HG03521 (cell line): ENCODE results near the gene NTRK3.
"Not testable (repeated sequence)": the region's sequence is repeated elsewhere in the genome, so short reads cannot be mapped to it uniquely, and the experiment has no call there.

Experiments used
- ATAC-seq: cut with Tn5 transposase; IDR thresholded peaks from one replicate; pipeline ENCODE4 v1.9.1; 2021; ENCODE audit warnings: mild to moderate bottlenecking, moderate library complexity; ENCODE audit not compliant: unreplicated experiment

The NTRK3 gene

DNA sequence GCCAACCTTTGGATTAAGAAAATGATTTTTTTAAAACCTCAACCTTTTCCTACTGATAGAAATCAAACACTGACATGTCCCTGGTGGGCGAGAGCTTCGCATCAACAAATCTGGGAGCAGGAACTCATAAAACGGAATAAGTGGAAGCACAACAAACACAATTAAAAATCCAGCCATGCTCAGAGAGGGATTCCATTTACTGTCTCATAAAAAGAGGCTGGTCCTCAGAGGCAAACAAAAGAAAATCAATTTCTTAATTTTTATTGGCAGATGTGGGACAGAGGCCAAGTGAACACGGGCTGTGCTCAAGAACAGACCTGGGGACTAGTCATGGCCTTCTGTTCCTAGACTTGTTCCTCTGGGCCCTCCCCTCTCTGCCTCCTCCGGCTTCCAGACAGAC lies 214.5 kb downstream of the NTRK3 start:
- no peak for ATAC-seq

GRCh38 chr15:88040516-88040915 lies 216.0 kb downstream of the NTRK3 start:
- ATAC-seq: no peak

- no peak for ATAC-seq
Measured at GRCh38 chr15:88038261-88038660, 218.3 kb downstream of the NTRK3 start.

- no peak for ATAC-seq
Measured at GRCh38 chr15:88036154-88036839, 220.2 kb downstream of the NTRK3 start.

GRCh38 chr15:88035381-88035780 lies 221.2 kb downstream of the NTRK3 start:
- ATAC-seq: no peak

DNA sequence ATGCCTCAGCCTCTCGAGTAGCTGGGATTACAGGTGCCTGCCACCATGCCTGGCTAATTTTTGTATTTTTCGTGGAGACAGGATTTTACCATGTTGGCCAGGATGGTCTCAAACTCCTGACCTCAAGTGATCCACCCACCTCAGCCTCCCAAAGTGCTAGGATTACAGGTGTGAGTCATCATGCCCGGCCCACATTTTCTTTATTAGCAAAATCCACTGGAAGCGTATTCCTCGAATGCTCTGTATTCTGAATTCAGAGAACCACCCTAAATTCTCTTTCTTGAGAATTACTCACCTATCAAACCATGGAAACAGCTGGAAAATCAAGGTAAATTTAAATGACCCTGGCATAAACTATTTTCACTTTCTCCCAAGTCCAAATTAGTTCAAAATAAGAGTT lies 223.1 kb downstream of the NTRK3 start:
- not testable (repeated sequence) for ATAC-seq

- no peak for ATAC-seq
Measured at GRCh38 chr15:88032787-88033186, 223.8 kb downstream of the NTRK3 start.

- no peak for ATAC-seq
Measured at GRCh38 chr15:88031461-88031860, 225.1 kb downstream of the NTRK3 start.

DNA sequence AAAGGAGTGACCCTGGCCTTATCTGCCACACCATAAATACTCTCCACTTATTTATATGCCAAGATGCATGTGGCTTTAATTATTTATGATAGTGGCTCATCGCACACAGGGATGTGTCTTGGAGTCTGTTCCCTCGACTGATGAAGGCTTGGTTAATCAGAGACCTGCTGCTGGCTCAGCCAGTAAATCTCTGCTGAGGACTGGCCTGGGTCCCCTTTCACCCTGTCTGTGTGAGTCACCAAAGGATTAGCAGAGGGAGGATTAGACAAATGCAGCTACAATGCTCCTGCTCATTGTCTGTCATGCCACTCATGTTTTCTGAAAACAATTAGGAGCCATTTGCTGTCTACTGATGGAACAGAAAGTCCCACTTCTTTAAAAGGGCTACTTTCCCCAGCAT lies 226.8 kb downstream of the NTRK3 start:
- ATAC-seq: no peak

DNA sequence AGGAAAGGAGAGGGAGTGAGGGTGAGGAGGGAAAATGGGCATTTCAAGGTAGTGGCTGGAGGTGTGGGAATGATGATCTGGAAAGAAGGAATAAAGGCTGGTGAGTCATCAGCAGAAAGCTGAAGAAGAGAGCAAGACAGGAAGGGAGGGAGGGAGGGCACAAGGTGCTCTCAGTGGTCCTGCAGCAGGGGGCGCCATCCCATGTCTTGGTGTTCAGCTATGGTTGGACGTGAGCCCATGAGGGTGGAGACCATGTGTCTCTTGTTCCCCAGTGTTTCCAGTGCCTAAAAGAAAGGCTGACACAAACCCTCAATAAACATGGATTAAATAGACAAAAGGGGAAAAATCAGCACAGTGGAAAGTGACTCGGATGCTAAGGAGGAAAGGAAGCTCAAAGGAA lies 228.5 kb downstream of the NTRK3 start:
- ATAC-seq: no peak

DNA sequence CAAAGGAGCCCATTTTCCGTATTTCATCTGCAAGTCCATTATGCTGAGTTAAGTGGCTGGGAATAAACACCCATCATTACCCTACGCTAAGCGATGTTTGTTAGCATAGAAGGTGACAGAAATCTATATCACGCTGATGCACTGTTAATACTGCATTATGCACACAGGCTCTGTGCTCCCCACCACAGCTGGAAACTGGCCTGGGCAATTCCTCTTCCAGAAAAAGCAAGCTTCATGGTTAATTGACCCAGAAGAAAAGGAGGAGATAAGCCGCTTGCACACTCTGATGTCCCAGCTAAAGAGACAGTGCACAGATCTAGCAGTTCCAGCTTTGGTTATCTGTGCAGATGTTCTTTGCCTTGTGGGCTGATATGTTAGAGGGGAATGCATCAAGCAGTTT lies 232.6 kb downstream of the NTRK3 start:
- ATAC-seq: no peak

- ATAC-seq: no peak
Measured at GRCh38 chr15:88022716-88023115, 233.8 kb downstream of the NTRK3 start.

DNA sequence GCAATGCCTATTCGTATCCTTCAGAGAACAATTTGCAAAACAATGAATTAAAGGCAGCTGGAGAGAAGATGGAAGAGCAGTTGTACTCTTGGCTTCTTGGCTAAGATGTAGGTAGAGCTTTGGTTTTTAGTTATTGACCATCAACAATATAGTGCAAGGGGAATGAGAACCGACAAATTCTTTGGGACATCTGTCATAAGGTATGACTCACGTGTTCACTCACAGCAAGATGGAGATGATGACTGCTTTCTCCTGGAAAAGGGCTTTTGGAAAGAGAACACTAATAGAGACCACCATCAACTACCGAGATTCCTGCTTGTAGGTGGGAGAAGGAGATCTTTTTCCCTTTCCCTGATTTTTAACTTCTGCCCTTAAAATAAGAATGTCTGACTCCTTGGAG lies 234.9 kb downstream of the NTRK3 start:
- no peak for ATAC-seq

GRCh38 chr15:88020806-88021205 lies 235.7 kb downstream of the NTRK3 start:
- ATAC-seq: no peak

GRCh38 chr15:88019656-88020055 lies 236.9 kb downstream of the NTRK3 start:
- ATAC-seq: no peak

DNA sequence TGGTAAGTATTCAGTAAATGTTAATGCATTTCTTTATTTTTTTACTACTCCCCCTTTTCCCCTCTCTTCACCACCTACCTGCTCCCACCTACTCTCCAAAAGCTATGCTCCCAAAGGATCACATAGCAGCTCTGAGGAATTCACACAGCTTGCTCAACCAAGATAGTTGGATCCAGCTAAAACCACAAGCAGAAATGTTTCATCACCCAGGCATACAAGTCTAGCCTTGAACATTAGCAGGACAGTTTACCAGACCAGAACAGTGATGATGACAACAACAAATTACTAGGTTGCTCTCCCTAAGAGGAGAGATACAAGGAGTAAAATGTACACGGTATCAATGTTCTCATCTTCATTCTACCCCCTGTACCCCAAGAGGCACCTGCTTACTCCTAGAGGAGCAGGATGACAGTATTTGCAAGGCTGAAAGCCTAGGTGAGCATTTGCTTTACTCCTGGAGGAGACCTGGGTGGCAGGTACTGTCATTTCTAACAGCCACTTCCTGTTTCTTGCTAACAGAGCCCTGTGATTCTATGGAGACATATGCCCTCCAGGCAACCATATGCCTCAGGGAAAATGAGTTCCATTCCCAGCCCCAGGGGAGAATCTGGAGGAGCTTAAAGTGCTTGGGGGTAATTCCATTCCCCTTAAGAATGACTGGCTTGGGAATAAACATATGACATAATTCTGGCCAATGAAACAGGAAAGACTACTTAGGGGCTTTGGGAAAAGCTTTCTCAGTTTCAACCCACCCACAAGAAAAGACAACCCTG lies 237.5 kb downstream of the NTRK3 start:
- ATAC-seq: no peak

DNA sequence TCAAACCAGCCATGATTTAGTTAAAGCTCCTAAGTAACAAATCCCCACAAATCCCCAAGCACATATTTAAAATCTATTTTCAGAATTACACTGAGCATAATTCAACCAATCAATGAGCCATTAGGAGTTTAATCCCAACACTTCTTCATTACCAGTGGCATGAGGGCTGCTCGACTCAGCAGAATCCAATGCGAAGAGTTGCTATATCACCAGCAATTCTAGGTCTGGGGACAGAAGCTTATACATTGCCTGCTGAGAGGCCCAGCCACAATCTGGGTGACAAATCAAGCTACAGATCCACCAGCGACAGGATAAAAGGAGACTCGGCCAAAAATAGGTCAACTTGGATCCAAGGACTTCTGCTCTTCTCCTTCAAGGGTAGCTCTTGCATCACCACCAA lies 238.8 kb downstream of the NTRK3 start:
- ATAC-seq: no peak

DNA sequence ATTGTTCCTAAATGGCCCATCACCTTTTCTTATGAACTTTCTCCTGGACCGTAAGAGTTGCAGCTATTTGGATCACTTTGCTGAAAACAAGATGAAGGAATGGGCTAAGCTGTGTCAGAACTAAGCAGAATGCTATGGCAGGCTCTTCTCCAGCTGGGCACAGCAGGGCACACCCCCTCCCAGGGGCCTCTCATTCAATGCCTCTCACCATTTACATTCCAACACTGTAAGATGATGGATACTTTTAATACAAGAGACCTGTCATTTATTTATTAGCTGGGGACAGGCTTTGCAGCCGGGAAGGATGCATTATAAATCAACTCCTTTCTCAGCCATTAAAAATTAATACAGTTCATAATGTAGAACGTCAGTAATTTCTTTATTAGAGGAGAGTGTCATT lies 240.1 kb downstream of the NTRK3 start:
- ATAC-seq: no peak

GRCh38 chr15:88015228-88015860 lies 241.2 kb downstream of the NTRK3 start:
- ATAC-seq: no peak

DNA sequence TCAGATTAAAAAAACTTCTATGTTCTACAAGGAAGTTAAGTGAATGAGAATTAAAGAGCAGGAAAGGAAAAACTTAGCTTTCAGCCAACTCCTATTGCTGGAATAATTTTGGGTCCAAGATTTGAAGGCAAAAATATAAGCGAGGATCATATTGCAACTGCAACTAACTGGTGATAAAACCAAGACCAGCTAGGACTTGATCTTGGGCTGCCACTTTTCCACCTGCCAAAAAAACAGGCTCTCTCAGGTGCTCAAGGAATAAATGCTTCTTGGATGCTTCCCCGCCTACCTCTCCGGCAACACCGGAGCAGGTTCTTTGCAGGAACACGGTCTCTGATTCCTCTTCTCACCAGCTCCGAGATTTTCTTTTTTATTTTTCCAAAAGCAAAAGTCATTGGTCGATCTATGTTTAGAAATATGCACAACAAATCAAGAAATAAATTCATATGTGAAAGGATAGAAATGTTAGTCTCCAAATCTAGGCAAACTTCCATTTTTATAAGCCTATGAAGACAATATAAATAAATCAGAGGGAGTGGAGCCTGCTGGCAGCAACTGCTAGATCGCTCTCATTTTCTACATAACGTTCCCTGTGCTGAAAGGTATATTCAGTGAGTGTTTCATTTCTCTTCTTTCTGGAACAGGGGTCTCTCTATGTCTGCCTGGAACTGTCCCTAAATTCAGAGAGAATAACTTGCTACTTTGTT lies 241.9 kb downstream of the NTRK3 start:
- no peak for ATAC-seq

DNA sequence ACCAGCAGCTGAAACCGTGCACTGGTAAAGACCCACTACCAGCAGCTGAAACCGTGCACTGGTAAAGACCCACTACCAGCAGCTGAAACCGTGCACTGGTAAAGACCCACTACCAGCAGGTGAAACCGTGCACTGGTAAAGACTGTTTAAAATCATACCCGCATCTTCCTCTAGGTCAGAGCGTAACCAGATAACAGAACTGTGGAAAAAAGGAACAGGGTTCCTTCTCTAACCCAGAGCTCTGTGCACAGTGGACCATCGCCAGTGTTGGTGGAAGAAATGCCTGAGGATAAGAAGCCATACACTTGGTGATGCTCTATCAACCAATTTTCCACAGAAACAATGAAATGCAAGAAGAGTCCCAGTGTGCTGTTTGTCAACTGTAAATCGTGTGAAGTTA lies 243.4 kb downstream of the NTRK3 start:
- ATAC-seq: no peak
